Right renal cortex interstitium (tissue), 3 donors: ENCODE measurements around the gene TBC1D5. TPM values are rescaled to one million over a fixed set of nuclear protein-coding genes. Genes with fewer than 3 reads are reported as not detected.
A peak's percentile ranks its signal among the peaks of the same experiment; 100 is the strongest.
"Not testable (repeated sequence)": the region's sequence is repeated elsewhere in the genome, so short reads cannot be mapped to it uniquely, and the experiment has no call there.

Source experiments
- DNase-seq, 3 donors: peaks; one replicate each; pipeline ENCODE4 v3.0.0-alpha.2; 2013; ENCODE audit warnings: low read depth in 3 of 3, low spot score in 2 of 3
- polyA plus RNA-seq, 3 donors: library from polyadenylated mRNA; unstranded; fragments of 120-200 nt; gene quantifications; one replicate each; pipeline ENCODE4 v1.2.1, GENCODE V29; 2013; ENCODE audit not compliant: insufficient read length in 3 of 3

The TBC1D5 gene
- polyA plus RNA-seq, 3 donors: 54.7 to 58.8 (median 55.2) TPM

DNA sequence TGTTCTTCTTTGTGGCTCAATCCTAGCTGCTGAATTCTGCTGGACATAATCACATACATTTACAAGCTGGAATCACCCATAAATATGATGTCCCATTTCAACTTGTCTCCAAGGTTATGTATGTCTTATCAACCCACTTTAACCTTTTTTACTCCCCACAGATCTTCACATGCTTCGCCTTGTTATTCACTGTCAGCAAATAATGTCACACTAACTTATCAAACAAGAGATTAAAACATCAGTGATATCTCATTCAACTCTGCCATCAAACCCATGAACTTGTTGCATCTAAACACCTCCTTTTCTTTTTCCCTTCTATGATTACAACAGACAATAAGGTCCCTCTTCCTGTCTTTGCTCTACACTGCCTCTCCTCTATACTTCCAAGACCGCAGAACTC is 240.7 kb downstream of the TBC1D5 start:
- no peak for DNase-seq

- DNase-seq: no peak
Measured at GRCh38 chr3:17500618-17501017, 241.8 kb downstream of the TBC1D5 start.

GRCh38 chr3:17494117-17494809 is 248.2 kb downstream of the TBC1D5 start:
- DNase-seq: no peak

- DNase-seq: no peak
Measured at GRCh38 chr3:17491601-17492000, 250.8 kb downstream of the TBC1D5 start.

- DNase-seq: not testable (repeated sequence)
Measured at GRCh38 chr3:17491190-17491589, 251.2 kb downstream of the TBC1D5 start.

DNA sequence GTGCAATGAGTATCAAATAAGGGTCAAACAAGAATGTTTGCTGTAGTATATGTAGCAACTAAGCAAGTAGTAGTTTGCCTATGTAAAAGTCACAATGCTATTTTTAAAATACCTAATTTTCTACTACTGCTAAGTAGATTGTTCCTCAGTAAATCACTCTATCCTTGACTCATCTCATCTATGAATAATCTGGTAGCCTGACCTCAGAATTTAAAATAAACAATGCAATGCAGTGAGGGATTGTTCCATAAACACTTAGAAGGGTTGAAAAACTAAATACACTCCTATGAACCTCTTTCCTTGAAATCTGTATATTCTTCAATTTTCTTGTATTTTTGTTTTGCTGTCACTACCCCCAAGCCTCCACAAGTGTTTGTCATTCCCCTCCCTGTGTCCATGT is 253.3 kb downstream of the TBC1D5 start:
- DNase-seq: no peak

- DNase-seq: no peak
Measured at GRCh38 chr3:17481116-17481515, 261.3 kb downstream of the TBC1D5 start.

- no peak for DNase-seq
Measured at GRCh38 chr3:17479681-17480405, 262.6 kb downstream of the TBC1D5 start.

DNA sequence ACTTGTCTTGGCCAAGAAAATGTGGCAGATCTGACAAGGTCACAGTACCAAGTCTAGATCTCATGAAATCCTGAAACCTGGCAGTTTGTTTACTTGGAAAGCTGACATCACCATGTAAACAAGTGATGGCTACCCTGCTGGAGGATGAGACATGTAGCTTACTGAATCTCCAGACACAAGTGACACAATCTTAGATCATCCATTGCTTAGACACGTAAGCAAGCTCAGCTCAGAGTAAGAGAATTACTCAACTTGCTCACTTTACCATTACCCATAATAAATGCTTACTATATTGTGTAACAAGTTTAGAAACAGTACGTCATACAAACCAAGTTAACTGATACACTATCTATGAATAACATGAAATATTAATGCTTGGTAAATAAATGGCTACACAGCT is 263.8 kb downstream of the TBC1D5 start:
- no peak for DNase-seq

GRCh38 chr3:17473761-17474160 is 268.7 kb downstream of the TBC1D5 start:
- no peak for DNase-seq

GRCh38 chr3:17469954-17470353 is 272.5 kb downstream of the TBC1D5 start:
- DNase-seq: no peak

- peak in 1 of 3 donors; percentile 20 for DNase-seq
Measured at GRCh38 chr3:17469520-17469919, 272.9 kb downstream of the TBC1D5 start.

DNA sequence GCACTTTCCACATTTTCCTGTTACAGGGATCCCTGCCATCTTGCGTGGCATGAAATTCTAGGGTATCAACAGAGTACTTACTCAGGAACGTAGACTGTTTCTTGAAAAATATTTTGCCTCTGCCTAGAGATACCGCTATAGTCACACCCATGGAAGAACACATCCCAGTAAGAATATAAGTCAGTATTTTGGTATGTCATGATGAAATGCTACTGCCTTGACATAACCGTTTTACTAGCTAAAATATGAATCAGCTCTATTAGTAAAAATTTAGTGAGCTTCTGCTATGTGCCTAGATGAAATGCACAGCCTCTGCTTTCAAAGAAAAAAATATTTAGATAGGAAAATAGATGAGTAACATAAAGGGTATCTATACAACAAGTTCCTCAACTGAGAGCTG is 276.4 kb downstream of the TBC1D5 start:
- no peak for DNase-seq

DNA sequence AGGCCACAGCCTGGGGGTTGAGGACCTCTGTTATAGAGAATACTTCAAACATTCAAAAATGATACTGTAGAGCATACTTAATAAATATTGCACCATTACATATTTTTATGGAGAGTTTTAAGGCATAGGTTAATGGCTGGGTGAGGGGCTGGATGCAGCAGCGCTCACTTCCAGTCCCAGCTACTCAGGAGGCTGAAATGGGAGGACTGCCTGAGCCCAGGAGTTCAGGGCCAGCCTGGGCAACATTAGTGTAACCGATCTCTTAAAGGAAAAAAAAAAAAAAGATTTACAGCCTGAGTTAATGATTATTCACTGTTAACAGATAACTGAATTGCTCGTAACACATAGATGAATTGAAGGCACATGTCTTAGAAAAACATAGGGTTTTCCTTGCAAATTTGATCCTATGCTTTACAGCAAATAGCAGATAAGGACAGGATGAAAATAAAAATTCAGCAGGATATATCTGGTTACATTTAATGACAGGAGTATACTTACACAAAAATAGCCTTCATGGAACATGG is 282.9 kb downstream of the TBC1D5 start:
- DNase-seq: no peak

GRCh38 chr3:17456650-17457049 is 285.8 kb downstream of the TBC1D5 start:
- DNase-seq: no peak

DNA sequence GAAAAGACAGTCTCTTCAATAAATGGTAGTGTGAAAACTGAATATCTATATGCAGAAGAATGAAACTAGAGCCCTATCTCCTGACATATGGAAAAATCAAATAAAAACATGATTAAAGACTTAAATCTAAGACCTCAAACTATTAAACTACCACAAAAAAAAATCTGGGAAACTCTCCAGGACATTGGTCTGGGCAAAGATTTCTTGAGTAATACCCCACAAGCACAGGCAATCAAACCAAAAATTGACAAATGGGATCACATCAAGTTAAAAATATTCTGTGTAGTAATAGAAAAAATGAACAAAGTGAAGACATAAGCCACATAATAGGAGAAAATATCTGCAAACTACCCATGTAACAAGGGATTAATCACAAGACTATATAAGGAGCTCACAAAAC is 286.4 kb downstream of the TBC1D5 start:
- no peak for DNase-seq

DNA sequence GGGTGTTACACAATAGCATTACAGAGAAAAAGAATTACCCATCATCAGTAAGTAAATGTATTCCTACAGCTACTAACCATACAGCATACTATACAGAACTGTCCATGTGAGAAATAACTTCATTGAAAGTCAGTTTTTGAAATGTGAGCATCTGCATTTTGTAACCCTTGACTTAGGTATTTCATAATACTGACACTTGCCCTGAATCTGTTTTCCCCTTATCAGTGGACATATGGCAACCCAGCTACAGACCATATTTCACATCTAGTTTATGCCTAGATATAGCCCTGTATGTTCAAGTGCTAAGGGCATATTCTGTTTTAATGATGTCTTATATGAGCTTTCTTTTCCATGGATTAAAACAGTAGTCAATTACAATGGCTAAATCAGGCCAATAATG is 297.6 kb downstream of the TBC1D5 start:
- DNase-seq: no peak

- no peak for DNase-seq
Measured at GRCh38 chr3:17443142-17443541, 299.3 kb downstream of the TBC1D5 start.

DNA sequence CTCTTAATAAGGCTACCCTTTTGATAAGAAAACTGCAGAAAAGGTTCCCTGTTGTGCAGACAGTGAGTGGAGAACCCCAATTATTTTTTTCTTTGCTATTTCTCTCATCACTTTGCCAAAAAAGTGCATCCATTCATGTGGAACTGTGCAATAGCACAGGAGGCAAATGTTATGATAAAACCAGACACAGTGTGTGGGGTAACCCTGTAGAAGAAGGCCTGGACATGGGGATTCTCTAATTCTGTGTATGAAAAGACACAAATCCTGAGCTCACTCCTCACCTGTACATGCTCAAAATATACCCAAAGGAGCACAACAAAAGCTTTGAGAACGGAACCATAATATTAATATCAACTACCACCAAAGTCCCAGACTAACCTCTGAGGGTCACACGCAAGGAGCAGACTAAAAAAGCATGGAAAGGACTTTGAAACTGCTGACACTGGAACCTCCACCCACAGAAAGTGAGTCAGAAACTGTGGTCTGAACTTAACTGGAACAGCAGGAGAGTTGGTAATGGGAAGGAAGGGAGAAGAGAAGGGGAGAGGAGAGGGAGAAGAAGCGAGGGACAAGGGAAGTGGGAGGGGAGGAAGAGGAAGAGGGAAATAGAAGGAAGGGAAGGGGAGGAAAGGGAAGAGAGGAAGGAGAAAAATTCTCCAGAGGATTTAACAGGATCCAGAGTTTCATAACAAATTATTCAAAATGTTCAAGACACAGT is 299.9 kb downstream of the TBC1D5 start:
- DNase-seq: no peak

- no peak for DNase-seq
Measured at GRCh38 chr3:17433876-17434275, 308.6 kb downstream of the TBC1D5 start.

DNA sequence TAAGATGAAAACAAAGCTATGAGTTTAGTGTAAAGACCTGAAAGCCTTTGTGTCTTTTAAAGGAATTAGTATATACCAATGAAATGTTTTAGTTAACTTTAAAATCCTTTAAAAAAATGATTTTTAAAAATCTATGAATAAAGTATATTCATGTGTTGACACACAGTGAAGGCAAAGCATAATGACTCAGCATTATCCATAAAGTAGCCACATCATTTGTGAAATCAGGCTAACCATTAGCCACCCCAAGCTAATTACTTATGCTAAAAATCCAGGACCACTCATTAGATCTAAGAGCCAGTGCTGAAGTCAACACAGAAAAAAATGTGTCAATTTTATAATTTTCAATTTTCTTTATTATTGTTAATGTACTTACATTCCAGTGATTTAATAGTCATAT is 310.2 kb downstream of the TBC1D5 start:
- DNase-seq: no peak
